A673 (cell line): ENCODE measurements around the gene RABL6. TPM values are rescaled to one million over a fixed set of nuclear protein-coding genes. Genes with fewer than 3 reads are reported as not detected.
A peak's percentile ranks its signal among the peaks of the same experiment; 100 is the strongest.
"Not testable (repeated sequence)": the region's sequence is repeated elsewhere in the genome, so short reads cannot be mapped to it uniquely, and the experiment has no call there.

Experiments used
- BruUV-seq: library from RNA; stranded (reverse); fragments of 400-500 nt; replicated peaks from 2 replicates; lab custom pipeline; 2021; lab: Mats Ljungman, UMichigan
- CTCF ChIA-PET: fragments of 300-600 bp; sonication (Branson Sonifier 250); formaldehyde crosslinking; loops from one replicate; lab custom pipeline; 2022; ENCODE audit warnings: antibody characterized with exemption; lab: Charles Lee
- POLR2A ChIA-PET: fragments of 300-600 bp; sonication (Branson Sonifier 250); formaldehyde crosslinking; loops from one replicate; lab custom pipeline; 2022; ENCODE audit warnings: antibody characterized with exemption; ENCODE audit not compliant: low non-redundant PET; lab: Charles Lee
- DNase-seq: peaks from one replicate; pipeline ENCODE4 v3.0.0-alpha.2; 2015; ENCODE audit warnings: low spot score
- H3K27ac ChIP-seq: fragments of 200-600 bp; sonication (generic); 2 replicates; pipeline ENCODE4 v1.5.1; 2016; ENCODE audit warnings: mixed run types, low read depth, mild to moderate bottlenecking, mixed read lengths, antibody characterized with exemption, low read length; ENCODE audit not compliant: poor library complexity, severe bottlenecking
- H3K27me3 ChIP-seq: fragments of 200-600 bp; sonication (generic); replicated peaks from 2 replicates; pipeline ENCODE4 v1.6.1; 2017; ENCODE audit warnings: mixed run types, low read depth, mild to moderate bottlenecking, mixed read lengths, antibody characterized with exemption, low read length; ENCODE audit not compliant: insufficient read depth, poor library complexity
- H3K36me3 ChIP-seq: fragments of 200-600 bp; sonication (generic); 2 replicates; pipeline ENCODE4 v1.6.1; 2016; ENCODE audit warnings: mixed run types, mild to moderate bottlenecking, mixed read lengths, antibody characterized with exemption, low read length; ENCODE audit not compliant: insufficient read depth, poor library complexity, severe bottlenecking
- H3K4me1 ChIP-seq: fragments of 200-600 bp; sonication (generic); 2 replicates; pipeline ENCODE4 v1.6.1; 2017; ENCODE audit warnings: mixed run types, mild to moderate bottlenecking, mixed read lengths, antibody characterized with exemption, low read length; ENCODE audit not compliant: insufficient read depth, poor library complexity, severe bottlenecking
- H3K4me3 ChIP-seq: fragments of 200-600 bp; sonication (generic); 2 replicates; pipeline ENCODE4 v1.5.1; 2016; ENCODE audit warnings: low read depth, mixed run types, mild to moderate bottlenecking, mixed read lengths, low read length; ENCODE audit not compliant: poor library complexity, severe bottlenecking
- H3K9me3 ChIP-seq: fragments of 200-600 bp; sonication (generic); 2 replicates; pipeline ENCODE4 v1.6.1; 2016; ENCODE audit warnings: mixed run types, low read depth, mild to moderate bottlenecking, mixed read lengths, antibody characterized with exemption, low read length; ENCODE audit not compliant: poor library complexity, severe bottlenecking
- EZH2 ChIP-seq: fragments of 200-600 bp; sonication (generic); IDR thresholded peaks from 2 replicates; pipeline ENCODE4 v1.6.1; 2017; ENCODE audit warnings: borderline replicate concordance, low read depth, mild to moderate bottlenecking, mixed read lengths, antibody characterized with exemption, low read length; ENCODE audit not compliant: poor library complexity, severe bottlenecking
- intact Hi-C: fragments of 100-400 bp; cut with micrococcal nuclease; formaldehyde crosslinking; loops from one replicate; pipeline ENCODE4 v1.10.0; 2022; ENCODE audit not compliant: unreplicated experiment
- total RNA-seq: library from RNA; stranded (reverse); gene quantifications from 2 replicates; pipeline ENCODE4 v1.2.3, GENCODE V29; 2021
- TF ChIP-seq, protein P1 (sequence below): fragments of 300-800, 200-600 bp; sonication (generic); conservative IDR thresholded peaks from 2 replicates; pipeline ENCODE4 v1.5.1; 2017; ENCODE audit warnings: low read depth, mild to moderate bottlenecking, antibody characterized with exemption, low read length, moderate library complexity, mixed read lengths

The RABL6 gene
- total RNA-seq, 1 experiment from 2014 or later: 210 TPM

DNA sequence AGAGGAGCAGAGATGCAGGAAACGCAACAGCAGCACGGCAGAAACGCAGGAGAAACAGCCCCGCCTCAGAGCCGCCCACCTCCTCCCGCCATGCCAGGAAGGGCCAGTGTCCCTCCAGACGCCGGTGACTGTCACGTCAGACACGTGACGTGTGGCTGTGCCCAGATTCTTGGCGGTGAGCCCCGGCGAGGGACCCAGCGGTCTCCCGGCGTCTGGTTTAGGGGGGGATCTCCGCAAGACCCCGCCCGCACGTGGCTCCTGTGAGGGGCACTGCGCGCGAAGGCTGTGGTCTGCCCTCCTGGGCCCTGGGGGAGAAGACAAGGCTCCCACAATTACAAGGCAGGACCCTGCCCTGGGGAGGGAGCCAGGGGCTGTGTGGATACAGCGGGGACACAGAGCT is 47.3 kb upstream of the RABL6 start:
- Histone ChIP-seq H3K4me3 (no peak overlapping the region), H3K27me3 (no peaks in the 10 kb centered on the region), H3K36me3 (no peaks in the 10 kb centered on the region), H3K9me3 (no peaks in the 10 kb centered on the region), H3K4me1 (peaks cover 5% of the 10 kb centered on the region), H3K27ac (no peak overlapping the region)
- POLR2A ChIA-PET: no interaction called here
- no peak for DNase-seq
- BruUV-seq: no TSS peak
- TF ChIP-seq, protein P1, sequence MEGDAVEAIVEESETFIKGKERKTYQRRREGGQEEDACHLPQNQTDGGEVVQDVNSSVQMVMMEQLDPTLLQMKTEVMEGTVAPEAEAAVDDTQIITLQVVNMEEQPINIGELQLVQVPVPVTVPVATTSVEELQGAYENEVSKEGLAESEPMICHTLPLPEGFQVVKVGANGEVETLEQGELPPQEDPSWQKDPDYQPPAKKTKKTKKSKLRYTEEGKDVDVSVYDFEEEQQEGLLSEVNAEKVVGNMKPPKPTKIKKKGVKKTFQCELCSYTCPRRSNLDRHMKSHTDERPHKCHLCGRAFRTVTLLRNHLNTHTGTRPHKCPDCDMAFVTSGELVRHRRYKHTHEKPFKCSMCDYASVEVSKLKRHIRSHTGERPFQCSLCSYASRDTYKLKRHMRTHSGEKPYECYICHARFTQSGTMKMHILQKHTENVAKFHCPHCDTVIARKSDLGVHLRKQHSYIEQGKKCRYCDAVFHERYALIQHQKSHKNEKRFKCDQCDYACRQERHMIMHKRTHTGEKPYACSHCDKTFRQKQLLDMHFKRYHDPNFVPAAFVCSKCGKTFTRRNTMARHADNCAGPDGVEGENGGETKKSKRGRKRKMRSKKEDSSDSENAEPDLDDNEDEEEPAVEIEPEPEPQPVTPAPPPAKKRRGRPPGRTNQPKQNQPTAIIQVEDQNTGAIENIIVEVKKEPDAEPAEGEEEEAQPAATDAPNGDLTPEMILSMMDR: no peak
- TF ChIP-seq EZH2: no peak
- intact Hi-C loops: no loop called here
- CTCF ChIA-PET: interaction anchor here (0.9 kb wide), 1 partner anchor 10 kb away, joined by 3 read pairs; no protein-coding TSS in a partner anchor

DNA sequence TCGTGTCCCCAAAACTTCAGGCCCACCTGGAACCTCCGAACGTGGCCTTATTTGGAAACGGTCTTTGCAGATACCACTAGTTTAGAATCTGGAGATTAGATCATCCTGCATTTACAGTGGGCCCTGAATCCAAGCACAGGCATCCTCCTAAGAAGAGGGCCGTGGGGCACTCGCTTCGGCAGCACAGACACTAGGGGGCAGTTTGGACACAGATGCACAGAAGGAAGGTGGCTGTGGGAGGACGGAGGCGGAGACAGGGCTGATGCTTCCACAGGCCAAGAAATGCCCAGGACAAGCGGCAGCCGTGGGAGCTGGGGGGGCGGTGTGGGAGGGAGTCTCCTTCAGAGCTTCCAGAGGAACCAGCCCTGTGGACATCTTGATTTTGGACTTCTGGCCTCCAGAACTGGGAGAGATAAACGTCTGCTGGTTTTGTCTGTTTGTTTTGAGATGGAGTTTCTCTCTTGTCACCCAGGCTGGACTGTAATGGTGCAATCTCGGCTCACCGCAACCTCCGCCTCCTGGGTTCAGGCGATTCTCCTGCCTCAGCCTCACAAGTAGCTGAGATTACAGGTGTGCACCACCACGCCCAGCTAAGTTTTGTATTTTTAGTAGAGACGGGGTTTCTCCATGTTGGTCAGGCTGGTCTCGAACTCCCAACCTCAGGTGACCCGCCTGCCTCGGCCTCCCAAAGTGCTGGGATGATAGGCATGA is 46.8 kb upstream of the RABL6 start:
- CTCF ChIA-PET: interaction anchor here (0.6 to 0.9 kb wide), 2 partner anchors 11 to 232 kb away, joined by 3 read pairs; no protein-coding TSS in a partner anchor
- H3K9me3 ChIP-seq, intact Hi-C loops, POLR2A ChIA-PET, H3K36me3 ChIP-seq, H3K27ac ChIP-seq, BruUV-seq, H3K27me3 ChIP-seq, H3K4me1 ChIP-seq, H3K4me3 ChIP-seq: not testable (repeated sequence)
- DNase-seq: peak; percentile 81
- TF ChIP-seq, protein P1: peak; percentile 81

DNA sequence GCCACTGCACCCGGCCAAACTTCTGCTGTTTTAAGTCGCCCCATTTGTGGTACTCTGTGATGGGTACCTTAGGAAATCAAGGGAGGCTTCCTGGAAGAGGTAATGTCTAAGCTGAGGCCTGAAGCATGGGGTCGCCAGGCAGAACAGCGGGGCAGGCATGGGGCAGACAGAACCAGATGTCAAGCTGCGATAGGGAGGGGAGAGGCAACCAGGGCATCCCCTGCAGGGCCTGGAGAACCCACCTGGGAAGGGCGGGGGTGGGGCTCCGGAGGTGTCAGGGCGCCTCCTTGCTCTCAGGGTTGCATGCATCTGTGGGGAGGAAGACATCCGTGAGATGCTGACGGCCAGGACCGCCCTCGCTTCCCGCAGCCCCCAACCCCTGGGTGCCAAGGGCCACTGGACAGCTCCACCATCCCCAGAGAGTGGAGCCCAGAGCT is 46.2 kb upstream of the RABL6 start:
- no TSS peak for BruUV-seq
- no peaks in the 10 kb centered on the region for H3K36me3 ChIP-seq
- no peak for DNase-seq
- no peak for TF ChIP-seq EZH2
- TF ChIP-seq, protein P1: no peak
- no peak overlapping the region for H3K4me3 ChIP-seq
- H3K9me3 ChIP-seq: no peaks in the 10 kb centered on the region
- ChIA-PET POLR2A (no interaction called here), CTCF (interaction anchor here (0.6 to 0.9 kb wide), 2 partner anchors 11 to 231 kb away, joined by 3 read pairs; no protein-coding TSS in a partner anchor)
- intact Hi-C loops: no loop called here
- H3K27ac ChIP-seq: no peak overlapping the region
- H3K4me1 ChIP-seq: peaks cover 5% of the 10 kb centered on the region
- no peaks in the 10 kb centered on the region for H3K27me3 ChIP-seq
